H1 (cell line): ENCODE results near the gene CERT1. TPM values are rescaled to one million over a fixed set of nuclear protein-coding genes. Genes with fewer than 3 reads are reported as not detected.

Experiments
- CTCF ChIA-PET: fragments of 300-600 bp; sonication (Branson Sonifier 250); formaldehyde crosslinking; loops from one replicate; lab custom pipeline; 2021; ENCODE audit not compliant: partially characterized antibody; lab: Charles Lee
- POLR2A ChIA-PET: fragments of 300-600 bp; sonication (Branson Sonifier 250); formaldehyde crosslinking; loops from one replicate; lab custom pipeline; 2021; ENCODE audit warnings: inconsistent platforms; ENCODE audit not compliant: partially characterized antibody; lab: Charles Lee
- DNase-seq, 2 experiments: peaks; one replicate each; pipeline versions ENCODE4 v3.0.0 to v3.0.0-alpha.2; 2010 to 2022; ENCODE audit warnings: low spot score in 2 of 2, low read depth in 1 of 2, mixed read lengths in 1 of 2
- FAIRE-seq: peaks from 2 replicates; lab custom pipeline; 2011; peaks lifted over from hg19 to GRCh38; lab: Jason Lieb, UNC
- H2AFZ ChIP-seq: 2 replicates; pipeline ENCODE4 v1.8.1; 2012; ENCODE audit warnings: low read length, inconsistent platforms
- H2AK5ac ChIP-seq: 2 replicates; pipeline ENCODE4 v1.6.1; 2013; ENCODE audit warnings: low read depth, low read length
- H2BK120ac ChIP-seq: replicated peaks from 2 replicates; pipeline ENCODE3; 2013; ENCODE audit warnings: low read depth, low read length, inconsistent platforms
- H2BK12ac ChIP-seq: 2 replicates; pipeline ENCODE4 v1.6.1; 2013; ENCODE audit warnings: low read depth, low read length
- H2BK15ac ChIP-seq: 2 replicates; pipeline ENCODE4 v1.6.1; 2013; ENCODE audit warnings: low read length
- H2BK20ac ChIP-seq: 2 replicates; pipeline ENCODE4 v1.6.1; 2013; ENCODE audit warnings: low read length
- H2BK5ac ChIP-seq: 2 replicates; pipeline ENCODE4 v1.6.1; 2013; ENCODE audit warnings: low read depth, low read length
- H3K14ac ChIP-seq: 2 replicates; pipeline ENCODE4 v1.6.1; 2013; ENCODE audit warnings: inconsistent platforms; ENCODE audit not compliant: insufficient read length
- H3K18ac ChIP-seq: 2 replicates; pipeline ENCODE4 v1.6.1; 2013; ENCODE audit warnings: low read length; ENCODE audit errors: extremely low read depth
- H3K23ac ChIP-seq: 2 replicates; pipeline ENCODE4 v1.6.1; 2013; ENCODE audit warnings: inconsistent platforms; ENCODE audit not compliant: insufficient read length
- H3K23me2 ChIP-seq: 2 replicates; pipeline ENCODE4 v1.6.1; 2013; ENCODE audit warnings: low read depth, low read length
- H3K27ac ChIP-seq: 2 replicates; pipeline ENCODE4 v1.6.1; 2011; ENCODE audit warnings: low read depth, low read length, inconsistent platforms
- H3K27me3 ChIP-seq, 4 experiments: replicated peaks in 1 of 4; 1 replicate in 1 of 4; 2 replicates in 3 of 4; pipeline versions ENCODE4 v1.6.1 to v1.8.1; 2011 to 2013; ENCODE audit warnings: low read length in 3 of 4, mild to moderate bottlenecking in 3 of 4, inconsistent platforms in 2 of 4, mixed read lengths in 2 of 4, moderate library complexity in 1 of 4; ENCODE audit not compliant: control insufficient read depth in 3 of 4, insufficient read depth in 3 of 4; ENCODE audit errors: extremely low read depth in 1 of 4
- H3K36me3 ChIP-seq, 4 experiments: 2 replicates each; pipeline versions ENCODE4 v1.6.1 to v1.8.1; 2011 to 2013; ENCODE audit warnings: mild to moderate bottlenecking in 4 of 4, low read length in 3 of 4, moderate library complexity in 2 of 4, control low read depth in 1 of 4, inconsistent platforms in 1 of 4; ENCODE audit not compliant: insufficient read depth in 4 of 4, control insufficient read depth in 2 of 4
- H3K4ac ChIP-seq: replicated peaks from 2 replicates; pipeline ENCODE3; 2013; ENCODE audit warnings: low read length, low read depth, mixed read lengths, inconsistent platforms; ENCODE audit not compliant: insufficient read length
- H3K4me1 ChIP-seq, 4 experiments: replicated peaks in 1 of 4; 1 replicate in 1 of 4; 2 replicates in 3 of 4; pipeline versions ENCODE4 v1.6.1 to v1.8.1; 2011 to 2013; ENCODE audit warnings: low read length in 3 of 4, inconsistent platforms in 2 of 4, mixed read lengths in 1 of 4; ENCODE audit not compliant: insufficient read depth in 4 of 4, control insufficient read depth in 3 of 4
- H3K4me2 ChIP-seq, 2 experiments: 2 replicates each; pipeline versions ENCODE4 v1.6.1 to v1.8.1; 2011 to 2013; ENCODE audit warnings: low read depth in 2 of 2, low read length in 2 of 2, control low read depth in 1 of 2, inconsistent platforms in 1 of 2, mild to moderate bottlenecking in 1 of 2; ENCODE audit not compliant: insufficient read depth in 1 of 2
- H3K4me3 ChIP-seq, 4 experiments: fragments of 200-600, 300-600 bp in 1 of 4; sonication (generic), shearing (Covaris generic), sonication (Bioruptor Twin) in 1 of 4; 2 replicates each; pipeline versions ENCODE4 v1.5.1 to v1.8.1; 2011 to 2016; ENCODE audit warnings: low read length in 4 of 4, low read depth in 3 of 4, control low read depth in 2 of 4, inconsistent platforms in 2 of 4, mild to moderate bottlenecking in 2 of 4, mixed read lengths in 1 of 4, moderate library complexity in 1 of 4; ENCODE audit not compliant: insufficient read depth in 2 of 4; ENCODE audit errors: extremely low read depth in 1 of 4
- H3K56ac ChIP-seq: replicated peaks from 2 replicates; pipeline ENCODE3; 2013; ENCODE audit warnings: low read depth, mild to moderate bottlenecking, mixed read lengths, low read length, inconsistent platforms; ENCODE audit not compliant: insufficient read length
- H3K79me1 ChIP-seq: 2 replicates; pipeline ENCODE4 v1.6.1; 2013; ENCODE audit warnings: low read depth, low read length, control low read depth
- H3K79me2 ChIP-seq, 2 experiments: 2 replicates each; pipeline versions ENCODE4 v1.6.1 to v1.8.1; 2012 to 2013; ENCODE audit warnings: low read length in 2 of 2, mild to moderate bottlenecking in 2 of 2, inconsistent platforms in 1 of 2; ENCODE audit not compliant: insufficient read depth in 2 of 2, control insufficient read depth in 1 of 2
- H3K9ac ChIP-seq, 4 experiments: replicated peaks in 1 of 4; 1 replicate in 1 of 4; 2 replicates in 3 of 4; pipeline versions ENCODE4 v1.6.1 to v1.8.1; 2011 to 2013; ENCODE audit warnings: low read depth in 3 of 4, low read length in 3 of 4, control low read depth in 2 of 4, mild to moderate bottlenecking in 2 of 4, moderate library complexity in 2 of 4, inconsistent platforms in 1 of 4; ENCODE audit errors: extremely low read depth in 1 of 4
- H3K9me3 ChIP-seq, 2 experiments: 2 replicates each; pipeline versions ENCODE4 v1.6.1 to v1.8.1; 2012 to 2013; ENCODE audit warnings: mild to moderate bottlenecking in 2 of 2, moderate library complexity in 2 of 2, control low read depth in 1 of 2, inconsistent platforms in 1 of 2, low read depth in 1 of 2, low read length in 1 of 2, mixed read lengths in 1 of 2; ENCODE audit not compliant: insufficient read depth in 2 of 2
- H4K20me1 ChIP-seq, 2 experiments: replicated peaks in 1 of 2; 2 replicates each; pipeline versions ENCODE3 to v1.8.1; 2011 to 2013; ENCODE audit warnings: inconsistent platforms in 2 of 2, low read length in 2 of 2, mild to moderate bottlenecking in 1 of 2; ENCODE audit not compliant: insufficient read depth in 2 of 2, control insufficient read depth in 1 of 2
- H4K5ac ChIP-seq: 2 replicates; pipeline ENCODE4 v1.6.1; 2013; ENCODE audit warnings: low read length, low read depth, mixed read lengths, inconsistent platforms; ENCODE audit not compliant: insufficient read length
- H4K8ac ChIP-seq: 2 replicates; pipeline ENCODE4 v1.8.0; 2013; ENCODE audit warnings: mild to moderate bottlenecking, moderate library complexity, low read length, inconsistent platforms; ENCODE audit not compliant: insufficient read depth; ENCODE audit errors: extremely low read depth
- H4K91ac ChIP-seq: replicated peaks from 2 replicates; pipeline ENCODE3; 2013; ENCODE audit warnings: low read length, mixed read lengths, inconsistent platforms; ENCODE audit not compliant: insufficient read length
- EGR1 ChIP-seq: IDR thresholded peaks from 2 replicates; pipeline ENCODE4 v1.6.1; 2011; ENCODE audit warnings: low read depth, low read length, borderline replicate concordance
- KDM4A ChIP-seq: IDR thresholded peaks from one replicate; pipeline ENCODE4 v1.7.1; 2012; ENCODE audit warnings: low read depth, mild to moderate bottlenecking, moderate library complexity, low read length, inconsistent platforms; ENCODE audit not compliant: severe bottlenecking
- KDM5A ChIP-seq: fragments of 200-600 bp; IDR thresholded peaks from 2 replicates; pipeline ENCODE4 v1.7.1; 2012; ENCODE audit warnings: mild to moderate bottlenecking, low read length, inconsistent platforms, mixed read lengths
- POLR2A ChIP-seq, 2 experiments: IDR thresholded peaks; 1 replicate in 1 of 2; 2 replicates in 1 of 2; pipeline ENCODE4 v1.6.1; 2011; ENCODE audit warnings: low read depth in 2 of 2, low read length in 2 of 2, mild to moderate bottlenecking in 2 of 2; ENCODE audit errors: control extremely low read depth in 1 of 2
- SP2 ChIP-seq: IDR thresholded peaks from 2 replicates; pipeline ENCODE4 v1.6.1; 2012; ENCODE audit warnings: mild to moderate bottlenecking, low read length, inconsistent platforms
- WGBS, 2 experiments: shearing (Covaris generic) in 1 of 2; methylation state at CpG; one replicate each; pipeline versions ENCODE4 v1.1.6 to v1.1.7; 2013 to 2015; ENCODE audit warnings: low lambda C conversion rate in 2 of 2, mixed read lengths in 2 of 2, inconsistent platforms in 1 of 2, low coverage in 1 of 2, missing lambda C conversion rate in 1 of 2; ENCODE audit not compliant: insufficient replicate concordance in 2 of 2, insufficient coverage in 1 of 2, insufficient read length in 1 of 2; ENCODE audit errors: extremely low coverage in 1 of 2, missing lambda C conversion rate in 1 of 2; 5-methylcytosine and 5-hydroxymethylcytosine counted together
- polyA plus RNA-seq, 7 experiments: library from polyadenylated mRNA; depleted of rRNA in 3 of 7; stranded (reverse) in 5 of 7; unstranded in 2 of 7; fragments of >200 nt in 5 of 7; fragments of 200-250 nt in 2 of 7; gene quantifications; 1 replicate in 5 of 7; 2 replicates in 1 of 7; 4 replicates in 1 of 7; pipeline versions ENCODE4 v1.2.1 to v1.2.3, GENCODE V29; 2011 to 2013; ENCODE audit warnings: missing spikeins in 2 of 7, mixed read lengths in 2 of 7
- total RNA-seq: library from RNA; stranded (reverse); fragmentation: NEBNext Ultra II Directional; extraction: Animal tissue kit (Norgen Biotek cat#: 25700); gene quantifications from 2 replicates; pipeline ENCODE4 v1.2.1, GENCODE V29; 2021

Gene CERT1
- total and polyA plus RNA-seq, 2 of the 8 experiments (the other 6 are each of a cell fraction or from before 2014, with no cell fraction given) = 7.8 to 55.3 TPM

DNA sequence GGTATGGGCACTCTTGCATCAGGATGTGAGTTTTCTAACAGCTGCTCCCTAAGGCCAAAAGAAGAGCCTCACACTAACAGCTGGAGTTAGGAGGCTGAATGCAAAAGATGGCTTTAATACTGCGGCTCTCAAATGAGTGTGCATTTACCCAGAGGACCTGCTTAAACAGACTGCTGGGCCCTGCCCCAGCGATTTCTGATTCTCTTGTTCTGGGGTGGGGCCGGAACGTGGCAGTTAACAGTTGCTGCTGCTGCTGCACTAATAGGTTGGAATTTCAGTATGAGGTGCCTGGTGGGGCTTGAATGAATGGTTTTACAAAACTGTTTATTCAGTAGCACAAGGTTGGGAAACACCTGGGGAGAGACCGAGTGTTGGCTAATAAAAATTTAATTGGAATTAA lies 148.3 kb downstream of the CERT1 start:
- no peak overlapping the region for H3K56ac ChIP-seq
- no peaks in the 10 kb centered on the region for H3K79me2 ChIP-seq
- no peak overlapping the region for H3K18ac ChIP-seq
- H3K9ac ChIP-seq = no peak overlapping the region
- H2AK5ac ChIP-seq = no peak overlapping the region
- peaks cover 21 to 47% (median 32%) of the 10 kb centered on the region in 4 experiments for H3K36me3 ChIP-seq
- H4K8ac ChIP-seq = no peak overlapping the region
- no peak for FAIRE-seq
- no peak overlapping the region for H2BK20ac ChIP-seq
- H3K79me1 ChIP-seq = no peaks in the 10 kb centered on the region
- no peaks in the 10 kb centered on the region for H3K9me3 ChIP-seq
- H3K23ac ChIP-seq = no peak overlapping the region
- no peaks in the 10 kb centered on the region for H3K27me3 ChIP-seq
- H3K4me3 ChIP-seq = no peak overlapping the region
- H2AFZ ChIP-seq = no peak overlapping the region
- H2BK15ac ChIP-seq = no peak overlapping the region
- no peak overlapping the region for H3K4ac ChIP-seq
- H3K23me2 ChIP-seq = no peaks in the 10 kb centered on the region
- 87% methylated on average over 5 of the region's 5 CpGs; no CpG with 5 or more reads in 1 of the 2 experiments for WGBS, 2 experiments
- no peak overlapping the region for H3K14ac ChIP-seq
- no peak overlapping the region for H2BK12ac ChIP-seq
- H4K5ac ChIP-seq = no peak overlapping the region
- no peak for TF ChIP-seq KDM4A
- TF ChIP-seq EGR1 = no peak
- TF ChIP-seq SP2 = no peak
- TF ChIP-seq KDM5A = no peak
- TF ChIP-seq POLR2A (IDR thresholded peaks at IDR 0.05; ENCODE audit: control extremely low read depth in 1 of 2, low read depth in 2 of 2, low read length in 2 of 2) = 0 out of 3 replicates have a peak, but pooled peaks of 1 of the 2 experiments have one; percentile 0
- H2BK5ac ChIP-seq = no peak overlapping the region
- ChIA-PET POLR2A (interaction anchor here (1.5 kb wide), 1 partner anchor 11 kb away, joined by 5 read pairs; no protein-coding TSS in a partner anchor), CTCF (no interaction called here)
- H3K4me2 ChIP-seq = no peak overlapping the region
- H4K20me1 ChIP-seq = peaks cover 4 to 9% of the 10 kb centered on the region in 2 experiments
- H4K91ac ChIP-seq = no peak overlapping the region
- no peak overlapping the region for H2BK120ac ChIP-seq
- H3K27ac ChIP-seq = no peak overlapping the region
- no peaks in the 10 kb centered on the region for H3K4me1 ChIP-seq
- DNase-seq = no peak
